H1 (cell line): Measurements from ENCODE around the gene SIPA1L3.

Experiments used
- ASH2L ChIP-seq: fragments of 200-600, 300-600 bp; sonication (generic); IDR thresholded peaks from one replicate; pipeline ENCODE4 v1.7.1; 2017; ENCODE audit warnings: low read length
- CTCF ChIP-seq, 3 experiments: IDR thresholded peaks; 1 replicate in 2 of 3; 2 replicates in 1 of 3; pipeline versions ENCODE4 v1.5.1 to v1.6.1; 2011; ENCODE audit warnings: low read length in 3 of 3, mild to moderate bottlenecking in 3 of 3, inconsistent platforms in 2 of 3, low read depth in 1 of 3, moderate library complexity in 1 of 3; ENCODE audit not compliant: insufficient read depth in 1 of 3; ENCODE audit errors: control extremely low read depth in 1 of 3
- EZH2 ChIP-seq: fragments of 200-600 bp; sonication (generic); IDR thresholded peaks from 2 replicates; pipeline ENCODE4 v1.7.1; 2012; ENCODE audit warnings: low read depth, mild to moderate bottlenecking, moderate library complexity, low read length, inconsistent platforms; ENCODE audit not compliant: severe bottlenecking
- JUND ChIP-seq: IDR thresholded peaks from 2 replicates; pipeline ENCODE4 v1.6.1; 2011; ENCODE audit warnings: mild to moderate bottlenecking, improper control_type of control experiment, low read length
- POLR2A ChIP-seq, 2 experiments: IDR thresholded peaks; 1 replicate in 1 of 2; 2 replicates in 1 of 2; pipeline ENCODE4 v1.6.1; 2011; ENCODE audit warnings: low read depth in 2 of 2, low read length in 2 of 2, mild to moderate bottlenecking in 2 of 2; ENCODE audit errors: control extremely low read depth in 1 of 2
- POLR2AphosphoS5 ChIP-seq: IDR thresholded peaks from 2 replicates; pipeline ENCODE4 v1.6.1; 2011; ENCODE audit warnings: low read depth, low read length
- SRF ChIP-seq: IDR thresholded peaks from 2 replicates; pipeline ENCODE4 v1.6.1; 2011; ENCODE audit warnings: mild to moderate bottlenecking, low read depth, low read length, moderate library complexity
- USF2 ChIP-seq: IDR thresholded peaks from 2 replicates; pipeline ENCODE4 v1.6.1; 2011; ENCODE audit warnings: low read length, improper control_type of control experiment
- ZNF274 ChIP-seq: IDR thresholded peaks from 2 replicates; pipeline ENCODE4 v1.7.0; 2012; ENCODE audit warnings: low read length, borderline replicate concordance; ENCODE audit errors: extremely low read depth

- no peak for TF ChIP-seq USF2
- no peak for TF ChIP-seq CTCF (IDR thresholded peaks at IDR 0.05; ENCODE audit: control extremely low read depth in 1 of 3, insufficient read depth in 1 of 3, low read depth in 1 of 3, low read length in 3 of 3)
- TF ChIP-seq ZNF274 = no peak
- no peak for TF ChIP-seq POLR2A (IDR thresholded peaks at IDR 0.05; ENCODE audit: control extremely low read depth in 1 of 2, low read depth in 2 of 2, low read length in 2 of 2)
- no peak for TF ChIP-seq SRF
- no peak for TF ChIP-seq JUND
- TF ChIP-seq EZH2 = no peak
- no peak for TF ChIP-seq POLR2AphosphoS5
- no peak for TF ChIP-seq ASH2L
These were observed 299.2 kb downstream of the SIPA1L3 start for GRCh38 chr19:38206006-38206745.
